ENCODE results near the gene TMED1. TPM values are rescaled to one million over a fixed set of nuclear protein-coding genes. Genes with fewer than 3 reads are reported as not detected.

The TMED1 gene
- total and polyA plus RNA-seq, 2 of the 13 experiments (the other 11 are each of a cell fraction or from before 2014, with no cell fraction given), result 48.3 to 51.8 TPM

DNA sequence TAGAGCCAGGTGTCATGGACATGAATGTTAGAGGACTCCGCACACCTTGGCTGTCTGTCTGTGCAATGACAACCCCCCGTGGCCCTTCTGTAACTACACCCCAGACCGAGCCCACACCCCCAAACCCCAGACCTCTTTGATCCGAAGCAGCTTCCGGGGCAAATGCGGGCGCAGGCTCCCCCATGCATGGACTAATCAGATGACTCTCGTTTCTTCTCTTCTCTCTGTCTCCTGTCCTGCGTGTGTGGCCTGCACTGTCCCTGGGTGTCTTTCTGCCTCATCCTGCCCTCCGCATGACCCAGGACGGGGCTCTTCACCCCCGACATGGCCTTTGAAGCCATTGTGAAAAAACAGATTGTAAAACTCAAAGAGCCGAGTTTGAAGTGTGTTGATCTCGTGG is 38.9 kb downstream of the TMED1 start (continued):
- no peak for TF ChIP-seq ZNF337 (CRISPR knock-in tag; IDR thresholded peaks at IDR 0.05; ENCODE audit: borderline replicate concordance, low read depth)

DNA sequence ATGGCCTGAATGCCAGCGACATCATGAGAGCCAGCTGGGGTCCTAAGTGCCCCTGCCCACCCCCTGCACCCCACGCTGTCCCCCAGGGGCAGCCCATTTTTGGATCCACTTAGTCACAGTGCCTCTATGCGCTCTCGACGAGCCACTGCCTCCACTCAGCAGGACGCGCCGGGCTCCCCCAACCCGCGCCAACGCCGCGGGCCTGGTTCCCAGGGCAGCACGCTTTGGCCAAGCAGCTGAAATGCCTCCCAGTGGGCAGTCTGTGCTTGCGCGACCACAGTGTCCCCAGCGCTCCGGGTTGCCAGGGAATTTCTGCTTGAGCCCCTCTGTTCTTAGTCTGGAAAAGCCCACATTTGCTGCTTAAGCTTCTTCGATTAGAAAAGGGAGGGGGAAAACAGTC is 39.4 kb downstream of the TMED1 start:
- DNase-seq (ENCODE audit: low spot score) (no peak), ATAC-seq (no peak), FAIRE-seq (no peak)
- Histone ChIP-seq H3K27me3 (ENCODE audit: control insufficient read depth in 1 of 2, insufficient read depth in 2 of 2, low read length in 2 of 2) (no peaks in the 10 kb centered on the region), H3K9ac (ENCODE audit: insufficient read depth, low read depth, low read length) (no peak overlapping the region), H3K4me3 (replicated peaks in 1 of 3; ENCODE audit: insufficient read depth in 1 of 3, low read depth in 2 of 3, low read length in 3 of 3) (no peak overlapping the region), H3K4me1 (ENCODE audit: insufficient read depth, low read length) (no peaks in the 10 kb centered on the region), H3K36me3 (replicated peaks in 1 of 2; ENCODE audit: control insufficient read depth in 1 of 2, insufficient read depth in 2 of 2, low read length in 2 of 2) (peaks cover 19 to 71% of the 10 kb centered on the region in 2 experiments), H3K4me2 (ENCODE audit: low read depth, low read length) (no peak overlapping the region), H2AFZ (ENCODE audit: low read length) (no peak overlapping the region), H4K20me1 (ENCODE audit: insufficient read depth, low read length) (no peaks in the 10 kb centered on the region), H3K79me2 (ENCODE audit: insufficient read depth, low read length) (no peaks in the 10 kb centered on the region), H3K27ac (ENCODE audit: extremely low read length, insufficient read depth, low read length) (no peak overlapping the region), H3K9me3 (ENCODE audit: low read length) (no peaks in the 10 kb centered on the region)
- intact Hi-C loops (cut with micrococcal nuclease; ENCODE audit: unreplicated experiment), result no loop called here
- 97% methylated on average over 17 of the region's 19 CpGs for WGBS (ENCODE audit: low lambda C conversion rate)
- BruUV-seq (replicated peaks), result no TSS peak
- in situ Hi-C loops (cut with HindIII; ENCODE audit: extremely low pct_ligation_motif_present, low pct_unique_long_range_greater_than_20kb), result no loop called here
- TF ChIP-seq SMC3 (IDR thresholded peaks at IDR 0.05; ENCODE audit: low read length), result no peak
- no peak for TF ChIP-seq ZNF574 (CRISPR knock-in tag; IDR thresholded peaks at IDR 0.05)
- no peak for TF ChIP-seq ZNF558 (CRISPR knock-in tag; IDR thresholded peaks at IDR 0.05; ENCODE audit: borderline replicate concordance)
- no peak for TF ChIP-seq ATF1 (CRISPR knock-in tag; IDR thresholded peaks at IDR 0.05)
- no peak for TF ChIP-seq NCOA5 (CRISPR knock-in tag; IDR thresholded peaks at IDR 0.05)
- no peak for TF ChIP-seq ZNF263 (CRISPR knock-in tag; IDR thresholded peaks at IDR 0.05)
- TF ChIP-seq ZZZ3 (CRISPR knock-in tag; IDR thresholded peaks at IDR 0.05; ENCODE audit: borderline replicate concordance), result no peak
- TF ChIP-seq EZH2 (conservative IDR thresholded peaks at IDR 0.05; ENCODE audit: low read depth, low read length), result no peak
- TF ChIP-seq MLLT10 (CRISPR knock-in tag; IDR thresholded peaks at IDR 0.05), result no peak
- TF ChIP-seq SYNCRIP (IDR thresholded peaks at IDR 0.05; ENCODE audit: insufficient read depth, low read depth, low read length), result no peak
- TF ChIP-seq MXD1 (CRISPR knock-in tag; IDR thresholded peaks at IDR 0.05), result no peak
- no peak for TF ChIP-seq ZNF598 (CRISPR knock-in tag; IDR thresholded peaks at IDR 0.05; ENCODE audit: borderline replicate concordance)
- no peak for TF ChIP-seq ZNF530 (CRISPR knock-in tag; IDR thresholded peaks at IDR 0.05; ENCODE audit: low read depth)
- TF ChIP-seq, protein P1, sequence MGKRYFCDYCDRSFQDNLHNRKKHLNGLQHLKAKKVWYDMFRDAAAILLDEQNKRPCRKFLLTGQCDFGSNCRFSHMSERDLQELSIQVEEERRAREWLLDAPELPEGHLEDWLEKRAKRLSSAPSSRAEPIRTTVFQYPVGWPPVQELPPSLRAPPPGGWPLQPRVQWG (CRISPR knock-in tag; IDR thresholded peaks at IDR 0.05; ENCODE audit: borderline replicate concordance, low read depth), result no peak
- no peak for TF ChIP-seq SOX6 (IDR thresholded peaks at IDR 0.05)
- TF ChIP-seq SOX6 (CRISPR knock-in tag; IDR thresholded peaks at IDR 0.05), result no peak
- TF ChIP-seq FOSL1 (CRISPR knock-in tag; IDR thresholded peaks at IDR 0.05; ENCODE audit: borderline replicate concordance), result no peak
- TF ChIP-seq ZNF703 (CRISPR knock-in tag; IDR thresholded peaks at IDR 0.05; ENCODE audit: borderline replicate concordance), result no peak
- TF ChIP-seq ZNF615 (CRISPR knock-in tag; IDR thresholded peaks at IDR 0.05; ENCODE audit: borderline replicate concordance), result no peak
- TF ChIP-seq SIN3B (IDR thresholded peaks at IDR 0.05; ENCODE audit: low read length), result no peak
- CTCF ChIA-PET (ENCODE audit: low intra/inter-chr PET ratio, low total read pairs), result no interaction called here
- POLR2A ChIA-PET, result no interaction called here
